ENCODE results near the gene HS3ST5. TPM values are rescaled to one million over a fixed set of nuclear protein-coding genes. Genes with fewer than 3 reads are reported as not detected.

The HS3ST5 gene
- polyA plus RNA-seq, 1 donor (not counting 4 experiments of a cell fraction or from before 2014, with no cell fraction given), result not detected

GRCh38 chr6:114276783-114277182 is 66.0 kb downstream of the HS3ST5 start:
- no peak overlapping the region for H3K9ac ChIP-seq (ENCODE audit: control insufficient read depth, extremely low read depth, insufficient read depth, low read length)
- H4K20me1 ChIP-seq (ENCODE audit: control insufficient read depth, extremely low read depth, insufficient read depth, low read length), result no peaks in the 10 kb centered on the region
- H3K4me3 ChIP-seq (ENCODE audit: control insufficient read depth in 2 of 3, extremely low read depth in 1 of 3, insufficient read depth in 2 of 3, low read depth in 1 of 3, low read length in 3 of 3), result no peak overlapping the region
- no peak for TF ChIP-seq CTCF (optimal IDR thresholded peaks at IDR 0.05 in 1 of 3, IDR thresholded peaks at IDR 0.05 in 1 of 3, conservative IDR thresholded peaks at IDR 0.05 in 1 of 3; ENCODE audit: extremely low read depth in 1 of 3, insufficient read depth in 2 of 3, low read length in 3 of 3)
- no peak for TF ChIP-seq EZH2 (IDR thresholded peaks at IDR 0.05; ENCODE audit: low read length)
- no peak overlapping the region for H3K27ac ChIP-seq (ENCODE audit: control insufficient read depth, insufficient read depth, low read length)
- no peak for FAIRE-seq
- no peaks in the 10 kb centered on the region for H3K4me1 ChIP-seq (ENCODE audit: control insufficient read depth, extremely low read depth, insufficient read depth, low read length)
- no peak overlapping the region for H3K4me2 ChIP-seq (ENCODE audit: control insufficient read depth, extremely low read depth, insufficient read depth, low read depth, low read length)
- no peaks in the 10 kb centered on the region for H3K79me2 ChIP-seq (ENCODE audit: control insufficient read depth, insufficient read depth, low read length)
- no peaks in the 10 kb centered on the region for H3K36me3 ChIP-seq (ENCODE audit: control insufficient read depth in 2 of 2, extremely low read depth in 1 of 2, insufficient read depth in 2 of 2, low read length in 2 of 2)
- no peaks in the 10 kb centered on the region for H3K9me3 ChIP-seq (ENCODE audit: control insufficient read depth, low read depth, low read length)
- no peak for DNase-seq (ENCODE audit: low read depth, low spot score)
- no peaks in the 10 kb centered on the region for H3K27me3 ChIP-seq (ENCODE audit: control insufficient read depth, extremely low read depth, insufficient read depth, low read length)
- dilution Hi-C loops (cut with MboI; ENCODE audit: extremely low pct_ligation_motif_present, low sequenced_read_pairs), result no loop called here
- no peak overlapping the region for H2AFZ ChIP-seq (ENCODE audit: control insufficient read depth, low read length)
- H3K9me1 ChIP-seq (ENCODE audit: control insufficient read depth, extremely low read depth, insufficient read depth, low read length), result no peaks in the 10 kb centered on the region

GRCh38 chr6:114274836-114275235 is 68.0 kb downstream of the HS3ST5 start:
- no peaks in the 10 kb centered on the region for H3K79me2 ChIP-seq (ENCODE audit: control insufficient read depth, insufficient read depth, low read length)
- no peaks in the 10 kb centered on the region for H3K9me1 ChIP-seq (ENCODE audit: control insufficient read depth, extremely low read depth, insufficient read depth, low read length)
- H3K4me2 ChIP-seq (ENCODE audit: control insufficient read depth, extremely low read depth, insufficient read depth, low read depth, low read length), result no peak overlapping the region
- H3K27ac ChIP-seq (ENCODE audit: control insufficient read depth, insufficient read depth, low read length), result no peak overlapping the region
- DNase-seq (ENCODE audit: low read depth, low spot score) (no peak), FAIRE-seq (no peak)
- H3K9ac ChIP-seq (ENCODE audit: control insufficient read depth, extremely low read depth, insufficient read depth, low read length), result no peak overlapping the region
- H3K27me3 ChIP-seq (ENCODE audit: control insufficient read depth, extremely low read depth, insufficient read depth, low read length), result no peaks in the 10 kb centered on the region
- H4K20me1 ChIP-seq (ENCODE audit: control insufficient read depth, extremely low read depth, insufficient read depth, low read length), result no peaks in the 10 kb centered on the region
- H2AFZ ChIP-seq (ENCODE audit: control insufficient read depth, low read length), result no peak overlapping the region
- no peak for TF ChIP-seq CTCF (optimal IDR thresholded peaks at IDR 0.05 in 1 of 3, IDR thresholded peaks at IDR 0.05 in 1 of 3, conservative IDR thresholded peaks at IDR 0.05 in 1 of 3; ENCODE audit: extremely low read depth in 1 of 3, insufficient read depth in 2 of 3, low read length in 3 of 3)
- TF ChIP-seq EZH2 (IDR thresholded peaks at IDR 0.05; ENCODE audit: low read length), result no peak
- H3K9me3 ChIP-seq (ENCODE audit: control insufficient read depth, low read depth, low read length), result no peaks in the 10 kb centered on the region
- H3K36me3 ChIP-seq (ENCODE audit: control insufficient read depth in 2 of 2, extremely low read depth in 1 of 2, insufficient read depth in 2 of 2, low read length in 2 of 2), result no peaks in the 10 kb centered on the region
- H3K4me3 ChIP-seq (ENCODE audit: control insufficient read depth in 2 of 3, extremely low read depth in 1 of 3, insufficient read depth in 2 of 3, low read depth in 1 of 3, low read length in 3 of 3), result no peak overlapping the region
- H3K4me1 ChIP-seq (ENCODE audit: control insufficient read depth, extremely low read depth, insufficient read depth, low read length), result no peaks in the 10 kb centered on the region
- dilution Hi-C loops (cut with MboI; ENCODE audit: extremely low pct_ligation_motif_present, low sequenced_read_pairs), result no loop called here
